ENCODE measurements around the gene LHX5.

GRCh38 chr12:113424456-113424855 lies 47.2 kb downstream of the LHX5 start:
- TF ChIP-seq EZH2 (IDR thresholded peaks at IDR 0.05; ENCODE audit: borderline replicate concordance, low read length) (no peak), CTCF (conservative IDR thresholded peaks at IDR 0.05 in 1 of 2, IDR thresholded peaks at IDR 0.05 in 1 of 2; ENCODE audit: extremely low read depth in 1 of 2, insufficient read depth in 1 of 2, low read depth in 1 of 2, low read length in 2 of 2) (no peak)
